ENCODE data around the gene DNAH10. TPM values are rescaled to one million over a fixed set of nuclear protein-coding genes. Genes with fewer than 3 reads are reported as not detected.

DNAH10 gene
- total RNA-seq, 1 donor from 2014 or later: 1.0 TPM

DNA sequence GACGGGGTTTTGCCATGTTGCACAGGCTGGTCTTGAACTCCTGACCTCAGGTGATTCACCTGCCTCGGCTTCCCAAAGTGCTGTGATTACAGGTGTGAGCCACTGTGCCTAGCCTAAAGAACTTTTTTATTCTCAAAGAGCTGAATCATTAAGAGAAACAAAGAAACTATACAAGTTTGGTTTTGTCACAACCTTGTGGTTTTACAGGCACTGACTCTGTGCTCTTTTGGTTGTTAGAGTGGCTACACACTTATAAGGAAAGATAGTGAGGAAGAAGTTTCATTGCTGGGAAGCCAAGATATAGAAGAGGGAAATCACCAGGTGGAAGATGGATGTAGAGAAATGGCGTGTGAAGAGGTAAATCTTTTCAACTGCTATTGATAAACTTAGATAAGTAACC lies 10.1 kb upstream of the DNAH10 start:
- H3K27me3 Mint-ChIP-seq: no peaks in the 10 kb centered on the region
- no peaks in the 10 kb centered on the region for H3K9me3 Mint-ChIP-seq (ENCODE audit: low read depth)
- H3K36me3 Mint-ChIP-seq (ENCODE audit: insufficient read depth): peaks cover 18% of the 10 kb centered on the region
- TF ChIP-seq, protein P1, sequence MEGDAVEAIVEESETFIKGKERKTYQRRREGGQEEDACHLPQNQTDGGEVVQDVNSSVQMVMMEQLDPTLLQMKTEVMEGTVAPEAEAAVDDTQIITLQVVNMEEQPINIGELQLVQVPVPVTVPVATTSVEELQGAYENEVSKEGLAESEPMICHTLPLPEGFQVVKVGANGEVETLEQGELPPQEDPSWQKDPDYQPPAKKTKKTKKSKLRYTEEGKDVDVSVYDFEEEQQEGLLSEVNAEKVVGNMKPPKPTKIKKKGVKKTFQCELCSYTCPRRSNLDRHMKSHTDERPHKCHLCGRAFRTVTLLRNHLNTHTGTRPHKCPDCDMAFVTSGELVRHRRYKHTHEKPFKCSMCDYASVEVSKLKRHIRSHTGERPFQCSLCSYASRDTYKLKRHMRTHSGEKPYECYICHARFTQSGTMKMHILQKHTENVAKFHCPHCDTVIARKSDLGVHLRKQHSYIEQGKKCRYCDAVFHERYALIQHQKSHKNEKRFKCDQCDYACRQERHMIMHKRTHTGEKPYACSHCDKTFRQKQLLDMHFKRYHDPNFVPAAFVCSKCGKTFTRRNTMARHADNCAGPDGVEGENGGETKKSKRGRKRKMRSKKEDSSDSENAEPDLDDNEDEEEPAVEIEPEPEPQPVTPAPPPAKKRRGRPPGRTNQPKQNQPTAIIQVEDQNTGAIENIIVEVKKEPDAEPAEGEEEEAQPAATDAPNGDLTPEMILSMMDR (IDR thresholded peaks at IDR 0.05; ENCODE audit: unreplicated experiment): no peak
- H3K27ac Mint-ChIP-seq: no peak overlapping the region
- no peak for DNase-seq (ENCODE audit: low spot score, unreplicated experiment)
- no peaks in the 10 kb centered on the region for H3K4me1 Mint-ChIP-seq (ENCODE audit: low read depth)
- H3K4me3 Mint-ChIP-seq (ENCODE audit: low read depth): no peak overlapping the region

DNA sequence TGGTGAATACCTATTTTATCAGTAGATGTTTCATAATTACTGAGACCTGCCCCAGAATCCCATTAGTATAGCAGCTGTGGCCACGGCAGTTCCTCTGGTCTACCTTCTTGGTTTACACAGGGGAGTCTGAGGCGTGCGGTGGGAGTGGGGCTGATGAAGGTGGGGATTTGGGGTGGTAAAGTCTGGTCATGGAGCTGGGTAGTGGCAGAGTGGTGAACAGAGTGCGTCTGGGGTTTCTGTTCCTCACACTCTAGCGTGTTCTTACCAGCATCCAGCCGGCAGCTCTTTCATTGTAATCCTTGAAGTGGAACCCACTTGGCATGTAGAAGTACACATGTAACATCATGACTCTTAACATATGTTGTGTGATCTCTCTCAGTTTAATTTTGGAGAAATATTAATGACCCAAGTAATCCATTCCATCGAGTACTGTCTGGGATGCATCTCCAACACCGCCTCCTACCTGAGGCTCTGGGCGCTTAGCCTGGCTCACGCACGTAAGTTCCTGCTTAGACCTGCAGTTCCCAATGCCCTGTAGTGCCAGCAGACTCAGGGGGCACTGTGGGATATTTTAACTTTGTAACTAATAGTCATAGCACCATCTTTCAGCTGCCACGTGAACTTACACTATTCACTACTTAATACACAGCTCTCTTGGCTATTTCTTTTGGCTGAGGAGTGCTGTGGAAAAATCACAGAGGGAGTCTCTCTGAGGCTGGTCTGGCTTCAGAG lies 7.9 kb upstream of the DNAH10 start:
- TF ChIP-seq, protein P1 (IDR thresholded peaks at IDR 0.05; ENCODE audit: unreplicated experiment): no peak
- Mint-ChIP-seq H3K27ac (no peak overlapping the region), H3K9me3 (ENCODE audit: low read depth) (no peaks in the 10 kb centered on the region), H3K27me3 (no peaks in the 10 kb centered on the region), H3K4me1 (ENCODE audit: low read depth) (no peaks in the 10 kb centered on the region), H3K4me3 (ENCODE audit: low read depth) (no peak overlapping the region), H3K36me3 (ENCODE audit: insufficient read depth) (peaks cover 18% of the 10 kb centered on the region)
- no peak for DNase-seq (ENCODE audit: low spot score, unreplicated experiment)

DNA sequence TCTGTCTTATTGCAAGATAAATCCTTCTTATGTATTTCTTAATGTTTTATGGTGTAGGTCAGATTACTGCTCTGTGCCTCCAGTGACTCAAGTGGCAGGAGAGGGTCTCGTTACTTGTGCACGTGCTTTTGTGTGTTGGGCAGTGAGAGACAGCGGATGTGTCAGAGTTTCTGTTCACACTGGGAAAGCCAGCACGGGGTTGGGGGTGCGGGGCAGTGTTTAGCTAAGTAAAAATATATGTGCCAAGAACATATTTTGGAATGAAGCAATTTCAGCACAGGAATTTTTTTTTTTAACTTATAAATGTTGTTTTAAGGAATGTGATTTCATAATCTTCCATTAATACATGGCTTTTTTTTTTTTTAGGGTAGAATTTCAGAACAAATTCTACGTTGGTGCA lies 4.5 kb upstream of the DNAH10 start:
- Mint-ChIP-seq H3K27ac (no peak overlapping the region), H3K36me3 (ENCODE audit: insufficient read depth) (peaks cover 13% of the 10 kb centered on the region), H3K27me3 (peaks cover 1% of the 10 kb centered on the region), H3K4me1 (ENCODE audit: low read depth) (peaks cover 1% of the 10 kb centered on the region), H3K4me3 (ENCODE audit: low read depth) (no peak overlapping the region), H3K9me3 (ENCODE audit: low read depth) (no peaks in the 10 kb centered on the region)
- TF ChIP-seq, protein P1 (IDR thresholded peaks at IDR 0.05; ENCODE audit: unreplicated experiment): no peak
- DNase-seq (ENCODE audit: low spot score, unreplicated experiment): no peak

DNA sequence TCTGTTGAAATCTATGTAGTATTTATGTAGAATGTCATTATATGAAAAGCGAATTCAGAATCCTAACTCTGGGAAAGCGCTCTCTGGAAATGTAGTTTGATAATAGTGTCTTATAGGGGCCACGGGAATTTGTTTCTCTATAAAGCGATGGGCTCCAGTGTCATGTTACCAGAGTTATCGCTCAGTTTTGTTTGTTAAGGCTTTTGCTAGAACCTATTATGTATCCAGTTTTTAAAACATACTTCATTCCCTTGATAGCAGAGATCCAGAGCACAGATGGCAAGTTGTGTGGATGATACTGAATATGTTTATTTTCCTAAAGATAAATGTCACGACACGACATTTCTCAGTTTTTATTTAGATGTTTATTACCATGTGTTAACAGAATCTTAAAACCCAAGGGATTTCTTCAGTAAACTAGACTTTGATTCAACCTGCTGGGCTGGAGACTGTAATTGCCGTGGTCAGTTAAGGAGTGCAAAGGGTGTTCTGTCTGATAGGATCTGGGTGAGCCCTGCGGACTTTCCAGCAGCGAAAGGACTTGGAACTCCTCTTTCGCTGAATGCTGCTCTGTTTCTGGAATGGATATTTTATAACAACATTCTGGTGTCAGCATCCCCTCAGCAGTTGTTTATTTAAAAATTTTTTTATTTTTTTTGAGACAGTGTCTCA lies 1.7 kb upstream of the DNAH10 start:
- Mint-ChIP-seq H3K27ac (no peak overlapping the region), H3K4me3 (ENCODE audit: low read depth) (no peak overlapping the region), H3K4me1 (ENCODE audit: low read depth) (peaks cover 3% of the 10 kb centered on the region), H3K36me3 (ENCODE audit: insufficient read depth) (peaks cover 8% of the 10 kb centered on the region), H3K27me3 (peaks cover 15% of the 10 kb centered on the region), H3K9me3 (ENCODE audit: low read depth) (no peaks in the 10 kb centered on the region)
- DNase-seq (ENCODE audit: low spot score, unreplicated experiment): no peak
- TF ChIP-seq, protein P1 (IDR thresholded peaks at IDR 0.05; ENCODE audit: unreplicated experiment): no peak

DNA sequence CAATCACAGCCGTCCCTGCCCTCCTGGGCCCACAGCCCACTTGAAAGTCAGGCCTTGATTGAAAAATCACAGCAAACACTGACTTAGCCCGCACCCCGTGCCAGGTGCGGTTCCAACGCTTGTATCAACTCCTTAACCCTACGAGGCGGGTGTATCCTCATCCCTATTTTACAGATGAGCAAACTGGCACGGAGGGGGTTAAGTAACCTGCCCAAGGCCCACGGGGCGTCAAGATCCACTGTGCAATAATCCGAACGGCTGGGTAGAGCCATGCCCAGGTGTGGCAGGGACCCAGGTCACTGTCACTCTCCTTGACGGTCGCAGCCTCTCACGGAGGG lies 583 bp downstream of the DNAH10 start:
- Mint-ChIP-seq H3K4me3 (ENCODE audit: low read depth) (peak overlapping the region; percentile 76), H3K4me1 (ENCODE audit: low read depth) (peaks cover 3% of the 10 kb centered on the region), H3K36me3 (ENCODE audit: insufficient read depth) (peaks cover 4% of the 10 kb centered on the region), H3K27ac (no peak overlapping the region), H3K27me3 (peaks cover 19% of the 10 kb centered on the region), H3K9me3 (ENCODE audit: low read depth) (no peaks in the 10 kb centered on the region)
- no peak for DNase-seq (ENCODE audit: low spot score, unreplicated experiment)
- TF ChIP-seq, protein P1 (IDR thresholded peaks at IDR 0.05; ENCODE audit: unreplicated experiment): no peak

Measured in progenitor cell of endocrine pancreas (in vitro differentiated cells).